Activated B cell treated with CpG ODN at 0.5 μM for 24 hours (primary cell): ENCODE data around the gene NRCAM. TPM values are rescaled to one million over a fixed set of nuclear protein-coding genes. Genes with fewer than 3 reads are reported as not detected.
A peak's percentile ranks its signal among the peaks of the same experiment; 100 is the strongest.

ENCODE experiments used
- ATAC-seq: fragments of 200-7000 bp; cut with Tn5 transposase; one replicate; pipeline ENCODE4 v1.10.0; 2021; ENCODE audit warnings: low read depth, mild to moderate bottlenecking, moderate library complexity
- CTCF ChIA-PET: fragments of 350-600 bp; sonication (Branson Sonifier 250); formaldehyde crosslinking; loops from one replicate; lab custom pipeline; 2021; ENCODE audit warnings: antibody characterized with exemption; lab: Charles Lee
- POLR2A ChIA-PET: fragments of 350-600 bp; sonication (Branson Sonifier 250); formaldehyde crosslinking; loops from one replicate; lab custom pipeline; 2021; ENCODE audit warnings: antibody characterized with exemption; lab: Charles Lee
- DNase-seq: peaks from one replicate; pipeline ENCODE4 v3.0.0; 2022
- H3K27ac Mint-ChIP-seq: one replicate; pipeline ENCODE4 v1.8.0; 2020; ENCODE audit warnings: mixed read lengths
- H3K27me3 Mint-ChIP-seq: one replicate; pipeline ENCODE4 v1.8.0; 2021; ENCODE audit warnings: mixed read lengths
- H3K36me3 Mint-ChIP-seq: one replicate; pipeline ENCODE4 v1.8.0; 2021; ENCODE audit warnings: low read depth, mixed read lengths
- H3K4me1 Mint-ChIP-seq: one replicate; pipeline ENCODE4 v1.8.0; 2021; ENCODE audit warnings: mixed read lengths
- H3K4me3 Mint-ChIP-seq: one replicate; pipeline ENCODE4 v1.8.0; 2020; ENCODE audit warnings: mild to moderate bottlenecking, mixed read lengths
- H3K9me3 Mint-ChIP-seq: one replicate; pipeline ENCODE4 v1.8.0; 2020; ENCODE audit warnings: mixed read lengths
- intact Hi-C: fragments of 100-400 bp; cut with micrococcal nuclease; formaldehyde crosslinking; loops from one replicate; pipeline ENCODE4 v1.15.1; 2024
- total RNA-seq: library from RNA; stranded (reverse); gene quantifications from 2 replicates; pipeline ENCODE4 v1.2.3, GENCODE V29; 2022
- TF ChIP-seq, protein P1 (sequence below): fragments of 200-600 bp; IDR thresholded peaks from one replicate; pipeline ENCODE4 v1.8.0; 2022; ENCODE audit warnings: antibody characterized with exemption, mild to moderate bottlenecking

The NRCAM gene
- total RNA-seq, 1 donor from 2014 or later: 2.2 TPM

GRCh38 chr7:108267615-108268014, 188.6 kb downstream of the NRCAM start:
- Mint-ChIP-seq H3K9me3 (no peaks in the 10 kb centered on the region), H3K4me3 (no peak overlapping the region), H3K36me3 (no peaks in the 10 kb centered on the region), H3K27ac (no peak overlapping the region), H3K27me3 (no peaks in the 10 kb centered on the region), H3K4me1 (peaks cover 9% of the 10 kb centered on the region)
- POLR2A ChIA-PET: no interaction called here
- ATAC-seq (no peak), DNase-seq (no peak)
- intact Hi-C loops: no loop called here
- CTCF ChIA-PET: no interaction called here
- TF ChIP-seq, protein P1, sequence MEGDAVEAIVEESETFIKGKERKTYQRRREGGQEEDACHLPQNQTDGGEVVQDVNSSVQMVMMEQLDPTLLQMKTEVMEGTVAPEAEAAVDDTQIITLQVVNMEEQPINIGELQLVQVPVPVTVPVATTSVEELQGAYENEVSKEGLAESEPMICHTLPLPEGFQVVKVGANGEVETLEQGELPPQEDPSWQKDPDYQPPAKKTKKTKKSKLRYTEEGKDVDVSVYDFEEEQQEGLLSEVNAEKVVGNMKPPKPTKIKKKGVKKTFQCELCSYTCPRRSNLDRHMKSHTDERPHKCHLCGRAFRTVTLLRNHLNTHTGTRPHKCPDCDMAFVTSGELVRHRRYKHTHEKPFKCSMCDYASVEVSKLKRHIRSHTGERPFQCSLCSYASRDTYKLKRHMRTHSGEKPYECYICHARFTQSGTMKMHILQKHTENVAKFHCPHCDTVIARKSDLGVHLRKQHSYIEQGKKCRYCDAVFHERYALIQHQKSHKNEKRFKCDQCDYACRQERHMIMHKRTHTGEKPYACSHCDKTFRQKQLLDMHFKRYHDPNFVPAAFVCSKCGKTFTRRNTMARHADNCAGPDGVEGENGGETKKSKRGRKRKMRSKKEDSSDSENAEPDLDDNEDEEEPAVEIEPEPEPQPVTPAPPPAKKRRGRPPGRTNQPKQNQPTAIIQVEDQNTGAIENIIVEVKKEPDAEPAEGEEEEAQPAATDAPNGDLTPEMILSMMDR: no peak

- H3K27ac Mint-ChIP-seq: no peak overlapping the region
- H3K4me3 Mint-ChIP-seq: no peak overlapping the region
- DNase-seq (no peak), ATAC-seq (no peak)
- no peaks in the 10 kb centered on the region for H3K36me3 Mint-ChIP-seq
- TF ChIP-seq, protein P1: no peak
- ChIA-PET CTCF (no interaction called here), POLR2A (no interaction called here)
- H3K27me3 Mint-ChIP-seq: no peaks in the 10 kb centered on the region
- intact Hi-C loops: no loop called here
- H3K9me3 Mint-ChIP-seq: no peaks in the 10 kb centered on the region
- peaks cover 9% of the 10 kb centered on the region for H3K4me1 Mint-ChIP-seq
These were observed 189.7 kb downstream of the NRCAM start for GRCh38 chr7:108266491-108266890.

DNA sequence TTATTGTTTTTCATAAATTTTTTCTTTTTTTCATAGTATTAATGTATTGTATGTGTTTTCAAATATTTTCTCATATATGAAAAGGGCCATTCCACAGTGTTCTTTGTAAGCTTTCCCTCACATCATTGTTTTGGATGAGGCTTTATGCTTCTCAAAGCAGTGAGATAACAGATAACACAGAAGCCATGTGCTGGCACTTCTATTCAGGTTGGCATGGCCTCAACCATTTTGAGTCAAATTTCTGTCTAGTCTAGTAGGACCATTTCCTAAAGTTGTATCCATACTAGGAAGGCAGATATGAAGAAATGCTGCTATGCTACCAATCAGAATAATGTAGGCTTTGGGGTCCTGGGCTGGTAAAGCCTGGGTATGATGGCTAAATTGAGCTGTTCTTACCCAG, 190.2 kb downstream of the NRCAM start:
- ChIA-PET POLR2A (no interaction called here), CTCF (no interaction called here)
- no peak for ATAC-seq
- no peak overlapping the region for H3K4me3 Mint-ChIP-seq
- no peaks in the 10 kb centered on the region for H3K27me3 Mint-ChIP-seq
- TF ChIP-seq, protein P1: no peak
- no peak overlapping the region for H3K27ac Mint-ChIP-seq
- DNase-seq: no peak
- H3K4me1 Mint-ChIP-seq: peaks cover 9% of the 10 kb centered on the region
- no peaks in the 10 kb centered on the region for H3K36me3 Mint-ChIP-seq
- intact Hi-C loops: no loop called here
- H3K9me3 Mint-ChIP-seq: no peaks in the 10 kb centered on the region

- DNase-seq (no peak), ATAC-seq (no peak)
- TF ChIP-seq, protein P1: no peak
- Mint-ChIP-seq H3K27ac (no peak overlapping the region), H3K9me3 (no peaks in the 10 kb centered on the region), H3K36me3 (no peaks in the 10 kb centered on the region), H3K27me3 (no peaks in the 10 kb centered on the region), H3K4me1 (peaks cover 2% of the 10 kb centered on the region), H3K4me3 (no peak overlapping the region)
- intact Hi-C loops: no loop called here
- ChIA-PET POLR2A (no interaction called here), CTCF (no interaction called here)
These were observed 191.2 kb downstream of the NRCAM start for GRCh38 chr7:108265007-108265406.

DNA sequence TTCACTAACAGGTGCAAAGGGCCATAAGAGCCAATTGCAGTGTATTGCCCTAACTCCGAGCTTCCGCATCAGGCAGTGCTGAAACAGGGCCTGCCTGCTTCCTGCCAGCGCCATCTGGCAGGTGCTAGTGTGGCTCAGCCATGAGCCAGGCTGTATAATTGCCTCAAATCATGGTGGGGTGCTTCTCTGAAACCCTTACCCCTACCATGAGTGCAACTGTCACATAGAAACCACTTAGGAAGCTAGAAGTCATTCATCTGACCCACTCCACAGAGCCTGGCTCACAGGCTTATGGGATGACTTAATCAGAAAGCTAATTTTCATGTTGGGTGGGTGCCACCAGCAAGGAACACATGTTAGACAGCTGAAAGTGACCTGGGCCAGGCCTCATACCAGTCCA, 192.8 kb downstream of the NRCAM start:
- Mint-ChIP-seq H3K9me3 (peaks cover 4% of the 10 kb centered on the region), H3K36me3 (no peaks in the 10 kb centered on the region), H3K4me1 (no peaks in the 10 kb centered on the region), H3K27me3 (no peaks in the 10 kb centered on the region), H3K4me3 (no peak overlapping the region), H3K27ac (no peak overlapping the region)
- TF ChIP-seq, protein P1: no peak
- DNase-seq (no peak), ATAC-seq (peak; percentile 31)
- ChIA-PET CTCF (no interaction called here), POLR2A (interaction anchor here (0.7 kb wide), 1 partner anchor 176 kb away, joined by 4 read pairs; no protein-coding TSS in a partner anchor)
- intact Hi-C loops: no loop called here
